GM19035 (cell line): Measurements from ENCODE around the gene CDX1.
A peak's percentile ranks its signal among the peaks of the same experiment; 100 is the strongest.

Experiments
- ATAC-seq: cut with Tn5 transposase; IDR thresholded peaks from one replicate; pipeline ENCODE4 v1.9.1; 2021; ENCODE audit not compliant: unreplicated experiment

The CDX1 gene

DNA sequence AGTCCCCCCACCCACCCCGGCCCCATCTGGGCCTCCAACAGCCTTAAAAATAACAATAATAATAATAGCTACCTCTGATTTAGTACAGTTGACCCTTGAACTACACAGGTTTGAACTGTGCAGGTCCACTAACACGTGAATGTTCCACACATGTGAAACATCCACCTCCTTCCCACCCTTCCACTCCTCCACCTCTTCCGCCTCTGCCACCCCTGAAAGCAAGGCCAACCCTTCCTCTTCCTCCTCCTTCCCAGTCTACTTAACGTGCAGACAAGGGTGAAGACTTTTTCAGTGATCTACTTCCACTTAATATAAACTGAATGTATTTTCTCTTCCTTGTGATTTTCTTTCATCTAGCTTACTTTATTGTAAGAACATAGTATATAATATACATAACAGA is 21.7 kb upstream of the CDX1 start:
- no peak for ATAC-seq

DNA sequence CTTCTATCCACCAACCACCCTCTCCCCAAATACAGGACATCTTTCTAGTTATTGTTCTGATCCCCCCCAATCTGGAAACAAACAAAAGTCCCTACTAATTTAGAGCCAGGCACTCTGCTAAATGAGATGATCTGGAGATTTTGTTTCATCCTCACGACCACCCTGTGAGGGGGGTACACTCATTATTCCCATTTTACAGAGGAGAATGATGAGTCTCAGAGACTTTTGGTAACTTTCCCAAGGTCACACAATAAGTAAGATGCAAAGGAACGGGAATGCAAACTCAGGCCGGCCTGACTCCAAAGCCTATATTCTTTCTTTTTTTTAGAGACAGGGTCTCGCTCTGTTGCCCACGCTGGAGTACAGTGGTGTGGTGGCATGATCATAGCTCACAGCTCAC is 20.3 kb upstream of the CDX1 start:
- no peak for ATAC-seq

DNA sequence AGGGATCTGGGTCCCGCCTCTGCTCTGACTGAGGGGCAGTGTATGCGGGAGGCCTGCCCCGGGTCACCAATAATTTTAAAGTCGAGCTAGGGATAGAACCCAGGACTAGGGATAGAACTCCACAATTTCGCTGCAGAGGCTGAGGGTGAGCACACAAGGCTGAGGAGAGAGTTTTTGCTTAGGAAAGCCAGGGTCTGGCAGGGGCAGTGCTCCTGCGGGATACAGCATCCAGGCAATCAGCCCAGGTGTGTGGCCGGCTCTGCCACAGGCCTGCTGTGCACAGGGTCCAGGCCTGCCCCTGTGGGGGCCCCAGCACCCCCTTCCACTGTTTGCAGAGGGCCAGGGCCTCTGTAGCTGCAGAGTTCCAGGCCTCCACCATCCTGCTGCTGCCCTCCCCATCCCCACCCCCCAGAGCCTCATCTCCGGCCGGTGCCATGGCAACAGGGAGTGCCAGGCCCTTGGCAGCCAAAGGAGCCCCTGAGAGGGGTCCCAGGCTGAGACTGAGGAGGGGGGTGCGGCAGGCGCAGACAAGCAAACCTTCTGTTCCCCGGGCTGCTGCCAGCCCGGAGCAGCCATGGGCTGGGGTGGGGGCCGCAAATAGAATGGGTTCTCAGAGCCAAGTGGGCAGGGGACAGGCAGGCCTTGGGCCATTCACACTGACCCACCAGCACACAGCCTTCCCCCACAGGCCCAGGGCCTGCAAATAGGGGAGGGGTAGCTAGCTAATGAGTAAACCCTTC is 19.5 kb upstream of the CDX1 start:
- ATAC-seq: no peak

DNA sequence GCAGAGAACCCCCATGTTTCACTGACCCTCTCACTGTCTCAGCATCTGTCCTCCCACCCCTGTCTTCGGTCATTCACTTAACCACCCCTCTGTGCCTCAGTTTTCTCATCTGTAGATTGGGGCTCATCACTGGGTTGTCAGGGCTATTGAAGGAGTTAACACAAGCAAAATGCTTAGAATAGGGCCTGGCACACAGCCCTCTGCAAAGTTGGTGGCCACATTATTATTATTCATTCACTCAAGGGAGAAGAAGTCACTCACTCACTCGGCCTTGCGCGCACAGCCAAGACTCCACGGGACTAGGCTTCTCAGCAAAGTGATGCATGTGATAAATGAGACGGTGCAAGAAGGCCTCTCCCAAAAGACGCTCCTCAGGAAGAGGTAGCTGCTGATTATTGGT is 18.9 kb upstream of the CDX1 start:
- no peak for ATAC-seq

DNA sequence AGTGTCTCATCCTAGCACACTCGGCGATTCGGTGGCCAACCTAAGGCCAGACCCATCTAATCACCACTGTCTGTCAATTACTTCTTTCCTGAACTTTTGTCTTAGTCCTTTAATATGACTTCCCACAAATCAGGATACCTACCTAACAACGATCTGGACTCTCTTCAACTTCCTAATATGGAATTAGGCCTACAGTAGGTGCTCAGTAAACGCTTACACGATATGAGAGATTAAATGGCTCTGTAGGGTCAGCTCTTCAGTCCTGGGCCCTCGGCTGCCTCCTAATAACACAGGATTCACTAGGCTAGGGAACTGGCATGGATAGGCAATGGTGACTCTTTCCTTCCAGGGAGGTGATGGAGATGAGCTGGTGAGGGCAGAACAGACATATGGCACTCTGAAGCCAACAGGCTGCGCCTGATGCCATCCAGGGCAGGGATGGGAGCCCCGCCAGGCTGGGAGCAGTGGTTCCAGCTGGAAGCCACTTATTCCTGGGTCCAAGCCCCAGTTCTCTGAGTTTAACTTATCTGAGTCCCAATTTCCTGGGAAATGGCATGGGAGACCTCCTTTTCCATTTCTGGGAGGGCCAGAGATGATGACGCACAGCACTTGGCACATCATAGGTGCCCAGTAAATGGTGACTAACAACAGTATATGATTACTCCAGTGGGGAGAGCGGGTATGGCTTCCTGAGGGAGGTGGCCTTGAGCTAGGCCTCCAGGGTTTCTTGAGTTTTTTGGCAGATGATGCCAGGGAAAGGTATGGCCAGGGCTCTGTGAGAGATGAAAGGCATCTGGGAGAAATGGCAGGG is 18.3 kb upstream of the CDX1 start:
- ATAC-seq: no peak

DNA sequence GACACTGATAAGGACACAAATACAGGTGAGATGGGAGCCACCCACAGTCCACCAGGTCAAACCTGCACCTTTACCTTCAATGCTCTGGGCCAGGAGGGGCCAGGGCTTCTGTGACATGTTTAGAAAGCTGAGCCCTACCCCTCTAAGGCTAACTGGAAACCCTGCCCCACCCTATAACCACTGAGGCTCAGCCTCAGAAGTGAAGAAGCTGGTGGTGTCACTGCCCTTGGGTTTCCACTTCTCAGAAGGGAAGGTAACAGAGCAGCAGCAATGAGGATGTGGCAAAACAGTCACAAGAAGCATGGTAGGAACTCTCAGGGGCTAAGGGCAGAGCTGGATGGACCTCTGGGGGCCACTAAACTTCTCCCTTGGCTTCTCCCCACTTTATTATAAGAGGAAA is 17.0 kb upstream of the CDX1 start:
- ATAC-seq: no peak

DNA sequence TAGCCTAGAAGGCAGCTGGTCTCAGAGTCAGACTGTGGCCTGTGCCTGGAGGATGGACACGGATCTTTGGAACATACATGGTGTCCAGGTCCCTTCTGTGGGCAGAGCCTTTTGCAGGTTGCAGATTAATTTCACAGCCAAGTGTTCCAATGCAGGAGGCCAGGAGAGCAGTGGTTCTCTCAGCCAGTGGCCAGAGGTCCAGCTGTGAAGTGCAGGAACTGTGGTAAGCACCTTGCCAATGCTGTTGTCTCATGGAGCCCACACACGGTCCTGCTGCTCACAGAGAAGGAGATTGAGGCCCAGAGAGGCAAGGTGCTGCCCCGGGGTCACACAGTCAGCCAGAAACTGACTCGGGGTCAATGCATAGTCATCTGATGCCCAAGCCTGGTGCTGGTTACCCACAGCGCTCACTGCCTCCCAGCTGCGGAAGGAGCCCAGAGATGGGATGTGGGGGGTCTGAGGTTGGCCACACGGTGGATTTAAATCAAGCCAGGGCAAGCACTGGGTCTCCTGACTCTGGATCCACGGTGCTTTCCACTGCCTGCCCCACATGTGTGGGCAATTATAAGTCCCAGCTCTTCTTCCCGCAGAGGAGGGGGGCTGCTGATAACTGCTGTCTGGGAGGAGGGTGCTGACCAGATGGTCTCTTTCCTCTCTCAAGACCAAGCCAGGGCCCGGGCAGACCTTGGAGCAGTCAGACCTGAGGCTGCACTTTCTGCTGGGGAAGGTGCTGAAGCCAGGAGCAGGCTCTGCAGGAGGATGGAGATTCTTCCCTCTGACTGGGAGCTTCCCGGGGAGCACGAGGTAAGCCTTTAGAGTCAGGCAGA is 13.7 kb upstream of the CDX1 start:
- ATAC-seq: no peak

DNA sequence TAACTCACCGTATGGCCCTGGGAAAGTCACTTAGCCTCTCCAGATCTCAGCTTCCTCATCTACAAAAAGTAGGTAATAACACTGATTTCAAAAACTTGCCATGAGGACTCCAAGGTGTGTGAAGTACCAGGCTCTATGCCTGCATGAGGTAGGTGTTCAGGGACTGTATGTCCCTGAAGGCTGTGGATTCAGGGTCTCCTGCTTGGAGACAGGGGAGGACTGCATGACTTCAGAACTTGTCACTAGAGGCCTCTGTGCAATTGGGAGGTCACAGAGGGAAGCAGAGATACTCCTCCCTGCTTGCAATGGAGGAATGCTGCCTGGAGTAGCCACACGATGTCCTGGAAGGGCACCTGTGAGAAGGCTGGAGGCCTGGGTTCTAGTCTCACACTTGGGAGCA is 13.1 kb upstream of the CDX1 start:
- ATAC-seq: no peak

DNA sequence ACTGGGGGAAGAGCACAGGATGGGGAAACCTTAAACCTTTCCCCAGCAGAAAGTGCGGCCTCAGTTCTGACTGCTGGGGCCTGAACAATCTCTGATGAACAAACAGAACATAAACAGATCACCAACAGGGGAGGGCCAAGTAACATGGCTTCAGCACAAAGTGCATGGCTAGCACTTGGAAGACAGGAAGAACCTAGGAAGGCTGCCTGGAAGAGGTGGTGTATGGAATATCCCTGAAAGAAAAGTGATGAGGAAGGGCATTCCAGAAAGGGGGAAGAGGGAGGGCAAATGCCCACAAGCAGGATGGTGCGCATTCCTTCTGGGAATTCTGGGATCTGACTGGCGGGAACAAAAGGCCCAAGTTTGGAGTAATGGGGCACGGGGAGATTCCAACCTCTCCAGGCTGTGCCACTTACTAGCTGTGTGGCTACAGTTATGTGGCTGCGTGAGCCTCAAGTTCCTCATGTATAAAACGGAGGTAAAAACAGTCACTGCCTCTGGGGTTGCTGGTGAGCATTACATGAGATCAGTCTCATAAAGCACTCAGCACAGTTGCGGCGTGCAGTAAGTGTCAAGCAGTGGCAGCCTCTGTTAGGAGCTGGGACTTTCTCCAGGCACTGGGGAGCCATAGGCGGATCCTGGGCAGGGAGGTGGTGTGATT is 12.5 kb upstream of the CDX1 start:
- no peak for ATAC-seq

DNA sequence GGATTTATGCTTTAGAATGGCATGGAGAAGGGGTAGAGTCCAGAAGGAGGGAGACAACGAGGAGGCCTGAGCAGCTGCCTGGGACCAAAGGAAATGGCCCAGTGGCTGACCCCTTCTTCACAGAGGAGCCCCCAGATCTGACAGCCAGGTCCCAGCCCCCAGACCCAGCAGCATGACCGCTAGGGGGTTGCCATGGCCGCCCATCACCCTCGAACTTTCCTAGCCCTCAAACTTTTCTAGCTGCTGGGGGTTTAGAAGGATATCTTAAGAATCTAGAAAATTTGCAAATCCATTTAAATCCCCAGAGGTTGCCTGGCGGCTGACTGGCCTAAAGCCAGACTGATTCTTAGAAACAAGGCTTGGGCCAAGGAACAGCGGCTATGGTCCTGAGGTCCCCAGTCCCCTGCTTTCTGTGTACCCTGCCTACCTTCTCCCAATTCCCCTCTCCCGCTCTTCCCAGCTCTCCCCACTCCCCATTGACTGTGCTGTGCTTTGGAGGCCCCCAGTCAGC is 11.9 kb upstream of the CDX1 start:
- no peak for ATAC-seq

DNA sequence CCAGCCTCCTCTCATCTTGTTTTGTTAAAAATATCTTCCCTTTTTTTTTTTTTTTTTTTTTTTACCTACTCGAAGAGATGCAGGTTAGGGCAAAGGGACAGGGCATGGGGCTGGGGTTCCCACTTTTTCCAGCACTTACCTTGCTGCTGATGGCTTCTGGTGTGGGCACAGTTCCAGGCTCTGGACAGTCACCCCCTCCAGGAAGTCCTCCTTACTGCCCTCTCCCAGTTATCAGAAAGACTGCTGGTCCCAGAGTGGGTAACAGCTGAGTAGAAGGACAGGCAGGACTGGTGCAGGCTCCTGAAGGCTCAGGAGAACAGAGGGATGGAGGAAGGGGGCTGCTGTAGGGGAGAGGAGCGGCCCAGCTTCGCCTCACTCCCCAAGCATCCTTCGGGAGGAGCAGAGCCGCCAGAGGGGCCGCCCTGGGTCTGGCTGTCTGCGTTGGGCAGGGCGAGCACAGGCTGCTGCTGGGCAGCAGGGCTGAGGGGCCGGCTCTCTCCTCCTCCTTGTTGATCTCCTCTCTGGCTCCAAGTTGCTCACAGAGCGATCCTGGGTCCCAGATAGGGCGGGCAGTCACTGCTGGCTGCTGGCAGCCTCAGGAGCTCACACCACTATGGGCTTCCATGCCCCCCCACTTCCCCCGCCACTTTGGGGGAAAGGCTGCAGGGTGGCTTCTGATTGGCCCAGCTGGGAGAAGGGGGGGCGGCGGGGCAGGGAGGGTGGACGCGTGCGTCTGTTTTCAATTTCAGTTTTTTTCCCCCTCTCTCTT is 11.1 kb upstream of the CDX1 start, which contains the start of gene PDGFRB:
Gene PDGFRB, minus strand, starts transcription at position 588 of the 769 bp plus-strand sequence. CDS start 18,798 bp downstream, outside the sequence.
- peak; percentile 69 for ATAC-seq

DNA sequence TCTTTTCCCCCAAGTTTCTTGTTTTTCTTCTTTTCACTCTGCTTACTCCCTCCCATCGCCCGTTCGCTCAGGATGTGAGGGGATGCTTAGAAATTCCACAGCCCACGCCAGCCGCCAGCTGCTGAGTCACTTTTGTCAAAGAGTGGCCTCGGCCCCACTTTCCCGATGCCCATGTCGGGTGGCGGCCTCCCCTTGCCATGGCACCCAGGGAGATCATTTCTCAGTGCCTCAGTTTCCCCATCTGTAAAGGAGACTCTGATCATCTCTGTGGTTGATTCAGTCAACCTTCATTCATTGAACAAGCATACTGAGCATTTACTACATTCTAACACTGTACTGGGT is 10.6 kb upstream of the CDX1 start:
- peak; percentile 15 for ATAC-seq

DNA sequence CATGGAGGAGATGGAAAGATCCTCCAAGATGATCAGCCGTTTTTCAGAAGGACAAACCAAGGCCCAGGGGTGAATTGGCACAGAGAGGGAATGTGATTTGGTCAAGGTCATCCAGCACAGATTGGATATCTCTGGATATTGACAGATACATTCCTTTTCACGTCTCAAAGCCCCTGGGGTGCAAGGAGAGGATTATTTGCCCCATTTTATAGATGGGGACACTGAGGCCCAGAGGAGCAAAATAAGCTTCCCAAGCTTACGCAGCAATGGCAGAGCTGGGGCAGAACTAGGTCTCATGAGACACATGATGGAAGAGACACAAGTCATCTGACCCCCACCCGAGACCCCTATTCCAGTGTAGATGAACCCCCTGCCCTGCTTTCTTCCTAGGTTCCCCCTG is 10.0 kb upstream of the CDX1 start:
- no peak for ATAC-seq

DNA sequence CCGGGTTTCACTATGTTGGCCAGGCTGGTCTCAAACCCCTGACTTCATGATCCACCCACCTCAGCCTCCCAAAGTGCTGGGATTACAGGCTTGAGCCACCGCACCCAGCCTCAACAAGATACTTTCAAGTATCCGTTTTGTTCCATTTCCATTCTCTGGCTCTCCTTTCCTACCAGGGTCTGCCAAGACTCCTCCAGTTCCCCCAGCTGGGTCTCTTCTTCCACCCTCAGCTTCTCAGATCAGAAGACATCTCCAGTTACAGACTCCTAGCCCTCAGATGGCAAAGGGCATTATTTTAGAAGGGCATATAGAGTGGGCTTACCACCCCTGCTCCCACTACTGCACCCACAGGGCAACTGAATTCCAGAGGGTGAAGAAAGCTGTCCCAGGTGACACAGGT is 9.4 kb upstream of the CDX1 start:
- ATAC-seq: no peak

DNA sequence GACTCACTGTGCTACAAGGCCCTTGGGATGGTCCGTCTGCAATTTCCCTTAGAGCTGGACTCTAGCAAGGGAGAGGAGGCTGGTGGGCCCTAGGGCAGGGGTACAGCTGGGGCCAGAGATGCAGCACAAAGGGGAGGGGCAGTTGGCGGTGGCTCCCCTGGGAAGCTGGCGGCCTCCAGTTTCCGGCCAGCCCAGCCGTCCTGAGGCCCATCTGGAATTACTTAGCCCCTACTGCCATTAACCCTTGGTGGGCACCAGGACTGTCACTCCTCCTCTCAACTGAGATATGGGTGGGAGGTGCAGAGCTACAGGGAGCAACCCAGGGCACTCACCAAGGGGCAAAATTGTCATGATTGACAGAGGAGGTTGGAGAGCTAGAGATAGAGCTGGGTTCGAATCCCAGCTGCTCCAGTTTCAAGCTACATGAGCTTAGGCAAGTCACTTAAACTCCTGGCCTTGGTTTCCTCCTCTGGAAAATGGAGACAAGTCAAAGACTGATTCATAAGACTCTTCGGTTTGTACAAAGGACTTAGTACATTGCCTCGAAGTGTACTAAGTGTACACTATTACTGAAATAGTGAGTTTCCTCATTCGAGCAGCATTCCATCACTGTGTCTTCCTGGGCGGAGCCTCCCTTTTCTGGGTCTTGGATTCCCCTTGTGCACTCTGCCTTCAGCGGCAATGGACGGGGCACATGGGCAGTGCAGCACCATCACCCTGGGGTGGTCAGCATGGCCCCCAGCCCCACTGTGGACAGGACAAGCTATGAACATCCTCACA is 8.2 kb upstream of the CDX1 start:
- ATAC-seq: no peak

DNA sequence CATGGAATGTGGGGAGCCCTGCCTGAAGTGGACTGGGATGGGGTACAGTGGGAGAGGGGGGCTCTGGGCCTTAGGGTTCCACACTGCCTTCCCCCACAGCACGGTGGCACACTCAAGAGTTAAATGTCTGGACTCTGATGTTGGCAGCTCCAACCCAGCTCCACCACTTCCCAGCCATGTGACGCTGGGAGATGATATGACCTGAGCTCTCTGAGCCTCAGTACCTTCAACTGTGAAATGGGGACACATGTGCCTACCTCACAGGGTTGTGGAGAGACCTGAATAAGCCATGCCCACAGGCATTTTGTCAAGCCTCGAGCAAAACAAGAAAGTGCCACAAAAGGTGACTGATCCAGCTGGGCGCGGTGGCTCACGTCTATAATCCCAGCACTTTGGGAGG is 7.5 kb upstream of the CDX1 start:
- ATAC-seq: no peak

DNA sequence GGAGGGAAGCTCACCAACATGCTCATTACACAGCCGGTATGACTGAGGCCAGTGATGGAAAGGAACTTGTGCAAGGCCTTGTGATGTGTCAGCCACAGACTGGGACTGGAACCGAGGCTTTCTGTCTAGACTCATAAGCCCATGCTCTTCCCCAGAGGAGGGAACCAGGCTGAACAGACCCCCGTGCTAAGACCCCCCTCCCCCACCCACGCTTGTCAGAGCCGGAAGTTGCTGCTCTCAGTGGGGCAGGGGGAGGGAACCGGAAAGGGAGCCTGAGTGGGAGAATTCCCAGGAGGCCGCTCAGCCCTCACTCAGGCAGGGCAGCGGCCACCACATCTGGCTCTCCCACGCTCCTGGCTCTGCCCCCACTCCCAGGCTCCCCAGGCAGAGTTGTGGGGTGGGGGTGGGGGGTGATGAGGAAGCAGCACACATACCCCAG is 6.8 kb upstream of the CDX1 start:
- ATAC-seq: no peak

DNA sequence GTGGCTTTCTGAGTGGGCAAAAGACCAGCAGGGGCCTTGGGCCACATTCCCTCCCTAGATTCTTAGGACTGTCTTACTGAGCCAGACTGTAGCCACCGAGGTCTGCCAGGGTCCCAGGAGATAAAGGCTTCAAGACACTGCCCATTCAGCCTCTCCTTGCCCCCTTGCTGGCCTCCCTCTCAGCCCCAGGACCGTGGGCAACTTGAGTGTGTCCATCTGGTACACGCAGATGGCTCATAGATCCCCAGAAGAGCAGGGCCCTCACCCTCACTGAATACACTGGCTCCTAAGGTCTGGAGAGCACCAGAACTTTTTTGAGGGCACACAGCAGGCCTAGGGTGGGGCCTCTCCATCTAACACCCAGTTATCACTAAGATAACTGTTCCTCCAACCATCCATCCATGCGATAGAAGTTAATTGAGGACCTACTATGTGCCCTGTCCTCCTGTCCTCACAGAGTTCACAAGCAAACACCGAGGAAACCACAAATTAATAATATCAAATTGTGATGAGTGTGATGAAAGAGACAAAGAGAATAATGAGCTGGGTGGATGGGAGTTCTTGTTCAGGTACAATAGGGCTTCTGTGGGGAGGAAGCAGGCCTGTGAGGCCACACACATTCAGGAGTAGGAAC is 6.0 kb upstream of the CDX1 start:
- ATAC-seq: no peak
